ENCODE data around the gene TRIM9.

The TRIM9 gene

GRCh38 chr14:51109651-51110050 is 14.7 kb upstream of the TRIM9 start:
- no peak for TF ChIP-seq CTCF (IDR thresholded peaks at IDR 0.05; ENCODE audit: borderline replicate concordance, insufficient read depth, low read depth, low read length)
- H3K4me3 ChIP-seq (ENCODE audit: low read depth, low read length) = no peak overlapping the region

- no peak for TF ChIP-seq CTCF (IDR thresholded peaks at IDR 0.05; ENCODE audit: borderline replicate concordance, insufficient read depth, low read depth, low read length)
Measured at GRCh38 chr14:51107801-51108200, 12.9 kb upstream of the TRIM9 start.

DNA sequence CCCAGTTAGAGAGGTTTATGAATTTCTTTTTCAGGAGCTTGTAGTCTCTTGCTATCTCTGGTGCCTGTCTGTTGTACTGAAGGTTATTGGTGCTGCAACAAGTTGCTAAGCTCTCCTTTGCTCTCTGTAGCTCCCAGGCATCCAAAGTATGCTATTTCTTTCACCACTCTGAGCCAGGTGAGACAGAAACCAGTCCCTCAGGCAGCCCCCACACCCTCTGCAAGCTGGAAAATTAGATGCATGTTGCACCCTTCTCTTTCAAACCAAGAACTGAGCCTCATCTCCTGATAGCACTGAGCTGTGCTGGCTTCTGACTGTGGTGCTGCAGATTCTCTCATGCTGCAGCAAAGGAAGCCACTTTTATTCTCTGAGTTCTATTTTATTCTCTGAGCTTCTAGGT is 9.6 kb upstream of the TRIM9 start:
- no peak for TF ChIP-seq CTCF (IDR thresholded peaks at IDR 0.05; ENCODE audit: borderline replicate concordance, insufficient read depth, low read depth, low read length)
- H3K4me3 ChIP-seq (ENCODE audit: low read depth, low read length) = no peak overlapping the region

More at GRCh38 chr14:51107801-51108200, 12.9 kb upstream of the TRIM9 start:
- H3K4me3 ChIP-seq (ENCODE audit: low read depth, low read length) = no peak overlapping the region

GRCh38 chr14:51097287-51097686 is 2.4 kb upstream of the TRIM9 start:
- no peak overlapping the region for H3K4me3 ChIP-seq (ENCODE audit: low read depth, low read length)
- TF ChIP-seq CTCF (IDR thresholded peaks at IDR 0.05; ENCODE audit: borderline replicate concordance, insufficient read depth, low read depth, low read length) = no peak

DNA sequence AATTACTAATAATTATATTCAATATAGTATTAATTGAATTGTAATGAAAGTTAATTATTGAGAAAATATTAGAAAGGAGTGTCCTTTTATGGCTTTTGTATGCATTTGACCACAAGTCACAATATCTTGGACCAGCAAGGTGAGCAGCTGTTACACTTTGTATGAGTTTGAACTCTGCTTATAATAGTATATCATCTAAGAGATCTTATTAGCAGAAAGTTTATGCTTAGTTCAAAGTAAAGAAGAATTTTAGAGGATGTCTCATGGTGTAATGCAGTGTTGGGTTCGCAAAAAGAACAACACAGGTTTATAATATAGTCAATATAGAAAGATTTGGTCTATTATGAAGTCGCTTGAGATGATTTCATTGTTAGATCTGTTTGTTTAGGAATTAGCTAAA is 2.0 kb upstream of the TRIM9 start:
- no peak for TF ChIP-seq CTCF (IDR thresholded peaks at IDR 0.05; ENCODE audit: borderline replicate concordance, insufficient read depth, low read depth, low read length)
- H3K4me3 ChIP-seq (ENCODE audit: low read depth, low read length) = no peak overlapping the region

GRCh38 chr14:51095854-51096823 is 1.2 kb upstream of the TRIM9 start:
- no peak for TF ChIP-seq CTCF (IDR thresholded peaks at IDR 0.05; ENCODE audit: borderline replicate concordance, insufficient read depth, low read depth, low read length)
- peak overlapping the region; percentile 68 for H3K4me3 ChIP-seq (ENCODE audit: low read depth, low read length)

DNA sequence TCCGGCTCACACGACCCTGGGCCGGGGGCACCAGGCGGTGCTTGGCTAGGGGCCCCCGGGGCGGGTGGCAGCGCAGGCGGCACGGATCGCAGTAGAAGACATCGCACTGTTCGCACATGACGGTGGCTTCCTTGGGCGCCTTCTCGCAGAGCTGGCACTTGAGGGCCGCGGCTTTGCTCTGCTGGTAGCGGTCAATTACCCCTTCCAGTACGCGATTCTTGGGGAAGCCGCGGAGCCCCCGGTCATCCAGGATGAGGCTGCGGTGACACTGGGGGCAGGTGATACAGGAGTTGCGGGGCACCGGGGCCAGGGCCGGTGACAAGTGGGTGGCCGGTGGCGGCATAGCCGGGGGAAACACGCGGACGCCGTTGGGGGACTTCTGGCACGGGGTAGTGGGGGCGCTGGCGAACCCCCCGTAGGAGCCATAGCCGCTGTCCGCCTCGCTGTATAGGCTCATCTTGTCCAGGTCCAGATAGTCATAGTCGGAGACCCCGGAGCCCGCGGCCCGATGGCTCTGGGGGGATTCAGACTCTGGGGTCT is 553 bp downstream of the TRIM9 start:
- H3K4me3 ChIP-seq (ENCODE audit: low read depth, low read length) = peak overlapping the region; percentile 68
- TF ChIP-seq CTCF (IDR thresholded peaks at IDR 0.05; ENCODE audit: borderline replicate concordance, insufficient read depth, low read depth, low read length) = no peak

Data from GM12875 (cell line).